Immature natural killer cell (primary cell): ENCODE measurements around the gene NOS3. TPM values are rescaled to one million over a fixed set of nuclear protein-coding genes. Genes with fewer than 3 reads are reported as not detected.
A peak's percentile ranks its signal among the peaks of the same experiment; 100 is the strongest.

ENCODE experiments used
- DNase-seq, 3 donors: peaks; one replicate each; pipeline ENCODE4 v3.0.0; 2022; ENCODE audit warnings: mixed read lengths in 1 of 3
- H3K27ac Mint-ChIP-seq, 6 donors: one replicate each; pipeline ENCODE4 v1.8.0; 2020; ENCODE audit warnings: mixed read lengths in 6 of 6, mild to moderate bottlenecking in 5 of 6, inconsistent platforms in 4 of 6, moderate library complexity in 3 of 6
- H3K27me3 Mint-ChIP-seq, 3 donors: one replicate each; pipeline ENCODE4 v1.8.0; 2020 to 2021; ENCODE audit warnings: low read depth in 3 of 3, mild to moderate bottlenecking in 3 of 3, mixed read lengths in 3 of 3, moderate library complexity in 3 of 3, inconsistent platforms in 1 of 3
- H3K36me3 Mint-ChIP-seq, 3 donors: one replicate each; pipeline ENCODE4 v1.8.0; 2020; ENCODE audit warnings: mixed read lengths in 3 of 3, inconsistent platforms in 2 of 3, mild to moderate bottlenecking in 2 of 3
- H3K4me1 Mint-ChIP-seq, 2 donors: one replicate each; pipeline ENCODE4 v1.8.0; 2020; ENCODE audit warnings: inconsistent platforms in 2 of 2, mild to moderate bottlenecking in 2 of 2, mixed read lengths in 2 of 2, moderate library complexity in 1 of 2
- H3K4me3 Mint-ChIP-seq, 5 donors: one replicate each; pipeline ENCODE4 v1.8.0; 2020; ENCODE audit warnings: mild to moderate bottlenecking in 5 of 5, mixed read lengths in 5 of 5, inconsistent platforms in 3 of 5, moderate library complexity in 3 of 5
- H3K9me3 Mint-ChIP-seq, 6 donors: one replicate each; pipeline ENCODE4 v1.8.0; 2020; ENCODE audit warnings: mild to moderate bottlenecking in 6 of 6, mixed read lengths in 6 of 6, inconsistent platforms in 4 of 6, moderate library complexity in 3 of 6
- polyA plus RNA-seq, 3 donors: library from polyadenylated mRNA; unstranded; fragments of 300-500 nt; fragmentation: Illumina TruSeq; gene quantifications; one replicate each; pipeline ENCODE4 v1.2.3, GENCODE V29; 2021

Gene NOS3
- polyA plus RNA-seq = 1 to 10 TPM in 2 of 3 donors, under 1 TPM in 1; 0.21 to 4.9 (median 2.4) TPM

GRCh38 chr7:150990416-150991186 lies at the start of gene NOS3:
TSS of gene NOS3 (plus strand) at chr7:150991017. CDS start at chr7:150993804, 2,787 bp downstream.
- Mint-ChIP-seq H3K27me3 (peaks cover 13 to 17% (median 16%) of the 10 kb centered on the region in 3 donors), H3K4me3 (no peak within 1 kb of the TSS), H3K9me3 (peaks cover 0 to 5% (median 1%) of the 10 kb centered on the region in 6 donors), H3K4me1 (peaks cover 16 to 26% of the 10 kb centered on the region in 2 donors), H3K27ac (peak within 1 kb of the TSS in 1 of 6 donors; percentile 37), H3K36me3 (no peaks in the 10 kb centered on the region)
- DNase-seq = no peak

- H3K27me3 Mint-ChIP-seq = peaks cover 2 to 7% (median 3%) of the 10 kb centered on the region in 3 donors
- no peak overlapping the region for H3K27ac Mint-ChIP-seq
- H3K36me3 Mint-ChIP-seq = no peaks in the 10 kb centered on the region
- H3K9me3 Mint-ChIP-seq = no peaks in the 10 kb centered on the region
- H3K4me3 Mint-ChIP-seq = no peak overlapping the region
- DNase-seq = no peak
- peaks cover 17 to 22% of the 10 kb centered on the region in 2 donors for H3K4me1 Mint-ChIP-seq
Observed at GRCh38 chr7:150941351-150942000, 49.3 kb upstream of the NOS3 start.

GRCh38 chr7:150942001-150942590 lies 48.7 kb upstream of the NOS3 start:
- H3K36me3 Mint-ChIP-seq = no peaks in the 10 kb centered on the region
- H3K4me1 Mint-ChIP-seq = peaks cover 17 to 22% of the 10 kb centered on the region in 2 donors
- no peak overlapping the region for H3K27ac Mint-ChIP-seq
- no peaks in the 10 kb centered on the region for H3K9me3 Mint-ChIP-seq
- H3K4me3 Mint-ChIP-seq = no peak overlapping the region
- DNase-seq = peak; percentile 29 to 32 (median 31)
- H3K27me3 Mint-ChIP-seq = peaks cover 2 to 6% (median 3%) of the 10 kb centered on the region in 3 donors

- H3K27ac Mint-ChIP-seq = no peak overlapping the region
- H3K9me3 Mint-ChIP-seq = no peaks in the 10 kb centered on the region
- no peak for DNase-seq
- no peak overlapping the region for H3K4me3 Mint-ChIP-seq
- peaks cover 2 to 3% (median 3%) of the 10 kb centered on the region in 3 donors for H3K27me3 Mint-ChIP-seq
- peaks cover 13 to 19% of the 10 kb centered on the region in 2 donors for H3K4me1 Mint-ChIP-seq
- no peaks in the 10 kb centered on the region for H3K36me3 Mint-ChIP-seq
Observed at GRCh38 chr7:150942591-150943452, 48.0 kb upstream of the NOS3 start.

GRCh38 chr7:150943453-150943814 lies 47.4 kb upstream of the NOS3 start:
- H3K4me3 Mint-ChIP-seq = no peak overlapping the region
- peaks cover 7 to 13% of the 10 kb centered on the region in 2 donors for H3K4me1 Mint-ChIP-seq
- no peaks in the 10 kb centered on the region for H3K36me3 Mint-ChIP-seq
- no peaks in the 10 kb centered on the region for H3K9me3 Mint-ChIP-seq
- H3K27ac Mint-ChIP-seq = no peak overlapping the region
- no peak for DNase-seq
- H3K27me3 Mint-ChIP-seq = peaks cover 2 to 4% (median 3%) of the 10 kb centered on the region in 3 donors

GRCh38 chr7:150944066-150945042 lies 46.5 kb upstream of the NOS3 start:
- no peak overlapping the region for H3K27ac Mint-ChIP-seq
- peaks cover 2 to 4% (median 4%) of the 10 kb centered on the region in 3 donors for H3K27me3 Mint-ChIP-seq
- DNase-seq = no peak
- H3K9me3 Mint-ChIP-seq = no peaks in the 10 kb centered on the region
- no peaks in the 10 kb centered on the region for H3K36me3 Mint-ChIP-seq
- no peak overlapping the region for H3K4me3 Mint-ChIP-seq
- H3K4me1 Mint-ChIP-seq = peaks cover 7 to 12% of the 10 kb centered on the region in 2 donors

- Mint-ChIP-seq H3K4me1 (peaks cover 7 to 12% of the 10 kb centered on the region in 2 donors), H3K27me3 (peaks cover 2 to 5% (median 4%) of the 10 kb centered on the region in 3 donors), H3K9me3 (no peaks in the 10 kb centered on the region), H3K4me3 (no peak overlapping the region), H3K36me3 (no peaks in the 10 kb centered on the region), H3K27ac (no peak overlapping the region)
- DNase-seq = no peak
Observed at GRCh38 chr7:150945171-150945852, 45.5 kb upstream of the NOS3 start.

GRCh38 chr7:150945853-150946420 lies 44.9 kb upstream of the NOS3 start:
- Mint-ChIP-seq H3K9me3 (no peaks in the 10 kb centered on the region), H3K27me3 (peaks cover 2 to 4% (median 4%) of the 10 kb centered on the region in 3 donors), H3K36me3 (no peaks in the 10 kb centered on the region), H3K27ac (no peak overlapping the region), H3K4me3 (no peak overlapping the region), H3K4me1 (peaks cover 7 to 10% of the 10 kb centered on the region in 2 donors)
- DNase-seq = no peak

GRCh38 chr7:150946421-150947240 lies 44.2 kb upstream of the NOS3 start:
- Mint-ChIP-seq H3K27me3 (peaks cover 2 to 4% (median 4%) of the 10 kb centered on the region in 3 donors), H3K4me3 (no peak overlapping the region), H3K9me3 (no peaks in the 10 kb centered on the region), H3K27ac (no peak overlapping the region), H3K4me1 (peaks cover 2 to 10% of the 10 kb centered on the region in 2 donors), H3K36me3 (no peaks in the 10 kb centered on the region)
- no peak for DNase-seq

- DNase-seq = no peak
- peaks cover 4 to 7% (median 4%) of the 10 kb centered on the region in 3 donors for H3K27me3 Mint-ChIP-seq
- H3K4me1 Mint-ChIP-seq = peaks cover 0 to 4% of the 10 kb centered on the region in 2 donors
- H3K4me3 Mint-ChIP-seq = no peak overlapping the region
- no peaks in the 10 kb centered on the region for H3K9me3 Mint-ChIP-seq
- no peak overlapping the region for H3K27ac Mint-ChIP-seq
- H3K36me3 Mint-ChIP-seq = no peaks in the 10 kb centered on the region
Observed at GRCh38 chr7:150947241-150947745, 43.5 kb upstream of the NOS3 start.
